Ovary (tissue), 3 donors: ENCODE measurements around the gene SIRPA.

Experiments used
- CTCF ChIP-seq, 3 donors: fragments of 450-650 bp in 2 of 3; fragments of 200-600 bp in 1 of 3; IDR thresholded peaks; one replicate each; pipeline versions ENCODE4 v1.5.1 to v1.8.0; 2016 to 2022; ENCODE audit warnings: antibody characterized with exemption in 3 of 3, mild to moderate bottlenecking in 1 of 3
- EP300 ChIP-seq: sonication (generic); formaldehyde crosslinking; IDR thresholded peaks from one replicate; pipeline ENCODE4 v1.6.1; 2017; ENCODE audit warnings: antibody characterized with exemption
- POLR2A ChIP-seq: fragments of 450-650 bp; IDR thresholded peaks from one replicate; pipeline ENCODE4 v1.6.1; 2017; ENCODE audit warnings: antibody characterized with exemption, mild to moderate bottlenecking, moderate library complexity
- donor health status: DM: no; HTN: no; CAD: no.

GRCh38 chr20:1881240-1881835, 13.9 kb upstream of the SIRPA start:
- TF ChIP-seq CTCF (IDR thresholded peaks at IDR 0.05) (no peak), POLR2A (no peak), EP300 (no peak)
